Measurements from ENCODE around the gene DCDC1. TPM values are rescaled to one million over a fixed set of nuclear protein-coding genes. Genes with fewer than 3 reads are reported as not detected.

Gene DCDC1
- total RNA-seq, 1 experiment from 2014 or later: 0.22 TPM

GRCh38 chr11:31026315-31026714, 343.2 kb downstream of the DCDC1 start:
- ATAC-seq (no peak), DNase-seq (ENCODE audit: low spot score) (no peak)
- H3K27me3 Mint-ChIP-seq (ENCODE audit: low read depth): no peaks in the 10 kb centered on the region; the same call in 1 of the 2 replicates
- ChIA-PET POLR2A (no interaction called here), CTCF (no interaction called here)
- no peak for TF ChIP-seq TEAD1 (CRISPR knock-in tag; IDR thresholded peaks at IDR 0.05)
- TF ChIP-seq HMGA2 (CRISPR knock-in tag; IDR thresholded peaks at IDR 0.05): no peak
- TF ChIP-seq NR1H2 (CRISPR knock-in tag; IDR thresholded peaks at IDR 0.05): no peak
- TF ChIP-seq ATF1 (CRISPR knock-in tag; IDR thresholded peaks at IDR 0.05): no peak
- no peak for TF ChIP-seq FOXJ3 (CRISPR knock-in tag; IDR thresholded peaks at IDR 0.05; ENCODE audit: borderline replicate concordance)
- TF ChIP-seq SP1 (CRISPR knock-in tag; conservative IDR thresholded peaks at IDR 0.05): no peak
- no peak for TF ChIP-seq NR3C1 (CRISPR knock-in tag; conservative IDR thresholded peaks at IDR 0.05; ENCODE audit: low read depth)
- no peak for TF ChIP-seq PRRX2 (CRISPR knock-in tag; IDR thresholded peaks at IDR 0.05)
- no peak for TF ChIP-seq CREM (CRISPR knock-in tag; IDR thresholded peaks at IDR 0.05)
- TF ChIP-seq ZNF416 (CRISPR knock-in tag; IDR thresholded peaks at IDR 0.05): no peak
- TF ChIP-seq ZNF532 (CRISPR knock-in tag; IDR thresholded peaks at IDR 0.05; ENCODE audit: borderline replicate concordance): no peak
- no peak for TF ChIP-seq RORB (CRISPR knock-in tag; IDR thresholded peaks at IDR 0.05)
- TF ChIP-seq ATF3 (CRISPR knock-in tag; conservative IDR thresholded peaks at IDR 0.05): no peak
- no peak for TF ChIP-seq ZNF232 (CRISPR knock-in tag; IDR thresholded peaks at IDR 0.05)
- no peak for TF ChIP-seq MAX (CRISPR knock-in tag; IDR thresholded peaks at IDR 0.05)
- TF ChIP-seq IRF2 (CRISPR knock-in tag; IDR thresholded peaks at IDR 0.05; ENCODE audit: borderline replicate concordance, low read depth): no peak
- H3K27ac Mint-ChIP-seq: no peak overlapping the region
- no peak overlapping the region for H3K4me3 Mint-ChIP-seq
- no peaks in the 10 kb centered on the region for H3K36me3 Mint-ChIP-seq
- no peaks in the 10 kb centered on the region for H3K9me3 Mint-ChIP-seq
- H3K4me1 Mint-ChIP-seq: peaks cover 3% of the 10 kb centered on the region

GRCh38 chr11:31022080-31022479, 347.5 kb downstream of the DCDC1 start:
- H3K36me3 Mint-ChIP-seq: no peaks in the 10 kb centered on the region
- POLR2A ChIA-PET: no interaction called here
- H3K27ac Mint-ChIP-seq: no peak overlapping the region
- no peak overlapping the region for H3K4me3 Mint-ChIP-seq
- TF ChIP-seq TCF7 (CRISPR knock-in tag; IDR thresholded peaks at IDR 0.05; ENCODE audit: low read depth) (no peak), ZNF532 (CRISPR knock-in tag; IDR thresholded peaks at IDR 0.05; ENCODE audit: borderline replicate concordance) (no peak), SOX15 (CRISPR knock-in tag; IDR thresholded peaks at IDR 0.05) (no peak), ERG (CRISPR knock-in tag; IDR thresholded peaks at IDR 0.05) (no peak)
- no peak for DNase-seq (ENCODE audit: low spot score)
- ATAC-seq: no peak
- no peaks in the 10 kb centered on the region; the same call in 1 of the 2 replicates for H3K27me3 Mint-ChIP-seq (ENCODE audit: low read depth)
- CTCF ChIA-PET: interaction anchor here (0.6 to 0.7 kb wide), 2 partner anchors 24 to 605 kb away, joined by 4 to 5 read pairs; no protein-coding TSS in a partner anchor
- H3K9me3 Mint-ChIP-seq: no peaks in the 10 kb centered on the region
- peaks cover 3% of the 10 kb centered on the region for H3K4me1 Mint-ChIP-seq

All from WTC11 (cell line).